Effector memory CD4-positive, alpha-beta T cell (primary cell): ENCODE results near the gene S100A1.
"Not testable (repeated sequence)": the region's sequence is repeated elsewhere in the genome, so short reads cannot be mapped to it uniquely, and the experiment has no call there.

Experiments used
- DNase-seq, 3 donors: peaks; one replicate each; pipeline ENCODE4 v3.0.0-alpha.2; 2020
- H3K27ac ChIP-seq: 2 replicates; pipeline ENCODE4 v1.7.0; 2013; ENCODE audit warnings: mild to moderate bottlenecking, low read length, moderate library complexity; ENCODE audit not compliant: insufficient read depth, poor library complexity, severe bottlenecking
- H3K27me3 ChIP-seq: replicated peaks from 2 replicates; pipeline ENCODE4 v1.7.0; 2013; ENCODE audit warnings: mild to moderate bottlenecking, low read length; ENCODE audit not compliant: insufficient read depth, control insufficient read depth, poor library complexity, severe bottlenecking
- H3K36me3 ChIP-seq: 2 replicates; pipeline ENCODE4 v1.7.0; 2013; ENCODE audit warnings: mild to moderate bottlenecking, low read length, moderate library complexity; ENCODE audit not compliant: control insufficient read depth, insufficient read depth
- H3K4me1 ChIP-seq: 2 replicates; pipeline ENCODE4 v1.7.0; 2013; ENCODE audit warnings: low read length, mild to moderate bottlenecking; ENCODE audit not compliant: control insufficient read depth, insufficient read depth, poor library complexity, severe bottlenecking
- H3K4me3 ChIP-seq: 2 replicates; pipeline ENCODE4 v1.7.0; 2013; ENCODE audit warnings: low read length, low read depth, mild to moderate bottlenecking; ENCODE audit not compliant: insufficient read depth, poor library complexity, severe bottlenecking
- H3K9me3 ChIP-seq: 2 replicates; pipeline ENCODE4 v1.7.0; 2013; ENCODE audit warnings: mild to moderate bottlenecking, low read length, moderate library complexity; ENCODE audit not compliant: control insufficient read depth

S100A1 gene

GRCh38 chr1:153639280-153639679 is 11.0 kb downstream of the S100A1 start:
- Histone ChIP-seq H3K27ac (no peak overlapping the region), H3K9me3 (no peaks in the 10 kb centered on the region), H3K36me3 (peaks cover 81% of the 10 kb centered on the region), H3K27me3 (no peaks in the 10 kb centered on the region), H3K4me1 (peaks cover 7% of the 10 kb centered on the region), H3K4me3 (no peak overlapping the region)
- DNase-seq, result no peak

GRCh38 chr1:153640213-153640612 is 12.0 kb downstream of the S100A1 start:
- not testable (repeated sequence) for H3K27me3 ChIP-seq, H3K27ac ChIP-seq, H3K4me1 ChIP-seq, H3K4me3 ChIP-seq, DNase-seq, H3K9me3 ChIP-seq
- peaks cover 90% of the 10 kb centered on the region for H3K36me3 ChIP-seq

- Histone ChIP-seq H3K4me3 (no peak overlapping the region), H3K36me3 (peaks cover 96% of the 10 kb centered on the region), H3K27me3 (no peaks in the 10 kb centered on the region), H3K9me3 (no peaks in the 10 kb centered on the region), H3K4me1 (no peaks in the 10 kb centered on the region), H3K27ac (no peak overlapping the region)
- DNase-seq, result no peak
These were observed 12.6 kb downstream of the S100A1 start for GRCh38 chr1:153640861-153641260.

- Histone ChIP-seq H3K36me3 (peaks cover 94% of the 10 kb centered on the region), H3K27me3 (no peaks in the 10 kb centered on the region), H3K4me3 (no peak overlapping the region), H3K27ac (no peak overlapping the region), H3K9me3 (no peaks in the 10 kb centered on the region), H3K4me1 (no peaks in the 10 kb centered on the region)
- DNase-seq, result no peak
These were observed 13.9 kb downstream of the S100A1 start for GRCh38 chr1:153642161-153642560.

- Histone ChIP-seq H3K27ac (no peak overlapping the region), H3K36me3 (peaks cover 89% of the 10 kb centered on the region), H3K4me1 (no peaks in the 10 kb centered on the region), H3K27me3 (no peaks in the 10 kb centered on the region), H3K9me3 (no peaks in the 10 kb centered on the region), H3K4me3 (no peak overlapping the region)
- DNase-seq, result no peak
These were observed 14.9 kb downstream of the S100A1 start for GRCh38 chr1:153643100-153643499.

GRCh38 chr1:153643816-153644215 is 15.6 kb downstream of the S100A1 start:
- Histone ChIP-seq H3K9me3 (no peaks in the 10 kb centered on the region), H3K36me3 (peaks cover 81% of the 10 kb centered on the region), H3K4me3 (no peak overlapping the region), H3K4me1 (no peaks in the 10 kb centered on the region), H3K27ac (no peak overlapping the region), H3K27me3 (no peaks in the 10 kb centered on the region)
- DNase-seq, result no peak

GRCh38 chr1:153646672-153647345 is 18.6 kb downstream of the S100A1 start:
- Histone ChIP-seq H3K4me3 (no peak overlapping the region), H3K27ac (no peak overlapping the region), H3K36me3 (peaks cover 52% of the 10 kb centered on the region), H3K27me3 (no peaks in the 10 kb centered on the region), H3K9me3 (no peaks in the 10 kb centered on the region), H3K4me1 (peaks cover 4% of the 10 kb centered on the region)
- no peak for DNase-seq

- Histone ChIP-seq H3K9me3 (no peaks in the 10 kb centered on the region), H3K27ac (no peak overlapping the region), H3K27me3 (no peaks in the 10 kb centered on the region), H3K36me3 (peaks cover 46% of the 10 kb centered on the region), H3K4me3 (no peak overlapping the region), H3K4me1 (peaks cover 4% of the 10 kb centered on the region)
- no peak for DNase-seq
These were observed 19.1 kb downstream of the S100A1 start for GRCh38 chr1:153647346-153647714.

GRCh38 chr1:153648000-153648643 is 19.9 kb downstream of the S100A1 start:
- Histone ChIP-seq H3K36me3 (peaks cover 38% of the 10 kb centered on the region), H3K27ac (no peak overlapping the region), H3K27me3 (no peaks in the 10 kb centered on the region), H3K4me3 (no peak overlapping the region), H3K4me1 (peaks cover 4% of the 10 kb centered on the region), H3K9me3 (no peaks in the 10 kb centered on the region)
- no peak for DNase-seq

- H3K4me3 ChIP-seq, result no peak overlapping the region
- H3K9me3 ChIP-seq, result no peaks in the 10 kb centered on the region
- no peak for DNase-seq
- peaks cover 4% of the 10 kb centered on the region for H3K4me1 ChIP-seq
- no peak overlapping the region for H3K27ac ChIP-seq
- H3K27me3 ChIP-seq, result no peaks in the 10 kb centered on the region
- peaks cover 27% of the 10 kb centered on the region for H3K36me3 ChIP-seq
These were observed 21.1 kb downstream of the S100A1 start for GRCh38 chr1:153649137-153649862.
